Osteocyte (in vitro differentiated cells): ENCODE results near the gene EPN3. TPM values are rescaled to one million over a fixed set of nuclear protein-coding genes. Genes with fewer than 3 reads are reported as not detected.

Source experiments
- DNase-seq: peaks from one replicate; pipeline ENCODE4 v3.0.0; 2021; ENCODE audit warnings: mixed read lengths; ENCODE audit not compliant: unreplicated experiment; ENCODE audit errors: extremely low spot score
- H3K27ac Mint-ChIP-seq: one replicate; pipeline ENCODE4 v1.8.0; 2021; ENCODE audit warnings: mild to moderate bottlenecking, mixed read lengths; ENCODE audit not compliant: unreplicated experiment
- H3K27me3 Mint-ChIP-seq: one replicate; pipeline ENCODE4 v1.8.0; 2021; ENCODE audit warnings: mixed read lengths; ENCODE audit not compliant: unreplicated experiment
- H3K36me3 Mint-ChIP-seq: one replicate; pipeline ENCODE4 v1.8.0; 2021; ENCODE audit warnings: mixed read lengths; ENCODE audit not compliant: unreplicated experiment
- H3K4me1 Mint-ChIP-seq: one replicate; pipeline ENCODE4 v1.8.0; 2021; ENCODE audit warnings: mixed read lengths; ENCODE audit not compliant: unreplicated experiment
- H3K4me3 Mint-ChIP-seq: one replicate; pipeline ENCODE4 v1.8.0; 2021; ENCODE audit warnings: mild to moderate bottlenecking, moderate library complexity, mixed read lengths; ENCODE audit not compliant: unreplicated experiment
- H3K9me3 Mint-ChIP-seq: one replicate; pipeline ENCODE4 v1.8.0; 2021; ENCODE audit warnings: mixed read lengths; ENCODE audit not compliant: unreplicated experiment
- total RNA-seq: library from RNA; stranded (reverse); gene quantifications from 2 replicates; pipeline ENCODE4 v1.2.1, GENCODE V29; 2021
- TF ChIP-seq, protein P1 (sequence below): fragments of 200-600 bp; sonication (generic); IDR thresholded peaks from 2 replicates; pipeline ENCODE4 v1.5.0; 2021; ENCODE audit warnings: antibody characterized with exemption, mild to moderate bottlenecking, moderate library complexity

The EPN3 gene
- total RNA-seq, 1 donor from 2014 or later: not detected

DNA sequence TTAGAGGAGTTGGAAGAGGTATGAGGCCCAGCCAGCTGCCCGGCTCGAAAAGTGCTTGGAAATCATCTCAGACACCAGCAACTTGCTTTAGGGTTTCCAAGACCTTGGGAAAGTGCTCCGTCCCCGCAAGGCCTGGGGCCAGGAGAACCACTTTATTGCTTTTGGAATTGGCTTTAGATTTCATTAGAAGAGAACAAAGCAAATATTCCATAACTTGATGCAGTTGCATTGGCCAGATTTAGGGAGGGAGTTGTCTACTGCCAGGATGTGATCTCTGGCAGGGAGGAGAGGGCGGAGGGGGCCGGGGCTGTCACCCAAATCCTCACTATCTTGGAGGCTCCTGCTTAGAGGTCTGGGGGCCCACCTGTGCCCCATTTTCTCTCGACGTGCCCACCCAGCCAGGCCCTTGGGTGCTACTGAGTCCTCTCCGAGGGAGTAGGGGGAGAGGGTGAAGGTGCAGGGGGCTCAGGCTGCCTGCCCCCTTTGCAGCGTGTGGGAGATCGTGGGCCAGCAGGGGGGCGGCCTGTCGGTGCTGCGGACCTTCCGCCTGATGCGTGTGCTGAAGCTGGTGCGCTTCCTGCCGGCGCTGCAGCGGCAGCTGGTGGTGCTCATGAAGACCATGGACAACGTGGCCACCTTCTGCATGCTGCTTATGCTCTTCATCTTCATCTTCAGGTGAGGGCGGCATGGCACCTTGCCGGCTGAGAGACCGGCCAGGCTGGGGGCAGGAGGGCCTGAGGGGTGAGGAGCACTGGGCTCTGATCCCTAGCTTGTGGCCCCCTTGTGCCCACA lies 58.6 kb downstream of the EPN3 start:
- Mint-ChIP-seq H3K36me3 (no peaks in the 10 kb centered on the region), H3K4me1 (peaks cover 6% of the 10 kb centered on the region), H3K4me3 (no peak overlapping the region), H3K27ac (no peak overlapping the region), H3K27me3 (peaks cover 10% of the 10 kb centered on the region), H3K9me3 (no peaks in the 10 kb centered on the region)
- no peak for DNase-seq
- TF ChIP-seq, protein P1, sequence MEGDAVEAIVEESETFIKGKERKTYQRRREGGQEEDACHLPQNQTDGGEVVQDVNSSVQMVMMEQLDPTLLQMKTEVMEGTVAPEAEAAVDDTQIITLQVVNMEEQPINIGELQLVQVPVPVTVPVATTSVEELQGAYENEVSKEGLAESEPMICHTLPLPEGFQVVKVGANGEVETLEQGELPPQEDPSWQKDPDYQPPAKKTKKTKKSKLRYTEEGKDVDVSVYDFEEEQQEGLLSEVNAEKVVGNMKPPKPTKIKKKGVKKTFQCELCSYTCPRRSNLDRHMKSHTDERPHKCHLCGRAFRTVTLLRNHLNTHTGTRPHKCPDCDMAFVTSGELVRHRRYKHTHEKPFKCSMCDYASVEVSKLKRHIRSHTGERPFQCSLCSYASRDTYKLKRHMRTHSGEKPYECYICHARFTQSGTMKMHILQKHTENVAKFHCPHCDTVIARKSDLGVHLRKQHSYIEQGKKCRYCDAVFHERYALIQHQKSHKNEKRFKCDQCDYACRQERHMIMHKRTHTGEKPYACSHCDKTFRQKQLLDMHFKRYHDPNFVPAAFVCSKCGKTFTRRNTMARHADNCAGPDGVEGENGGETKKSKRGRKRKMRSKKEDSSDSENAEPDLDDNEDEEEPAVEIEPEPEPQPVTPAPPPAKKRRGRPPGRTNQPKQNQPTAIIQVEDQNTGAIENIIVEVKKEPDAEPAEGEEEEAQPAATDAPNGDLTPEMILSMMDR: no peak

DNA sequence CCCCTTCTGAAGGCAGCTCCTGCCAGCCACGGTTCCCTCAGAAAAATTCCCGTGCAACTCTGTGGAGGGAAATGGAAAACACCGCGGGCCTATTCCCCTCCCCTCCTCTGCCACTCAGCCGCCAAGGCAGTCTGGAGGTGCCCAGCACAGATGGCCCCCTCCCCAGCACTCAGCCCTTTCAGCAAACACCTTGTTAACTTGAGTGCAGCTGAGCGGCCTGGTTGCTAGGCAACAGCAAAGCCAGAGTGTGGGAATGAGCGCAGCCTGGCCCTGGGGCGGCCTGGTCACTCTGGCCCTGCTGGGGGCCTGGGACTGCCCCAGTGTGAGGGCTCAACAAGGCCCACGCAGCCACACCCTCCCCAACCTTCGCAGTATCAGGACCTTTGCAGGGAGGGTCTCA lies 60.8 kb downstream of the EPN3 start:
- peaks cover 3% of the 10 kb centered on the region for H3K27me3 Mint-ChIP-seq
- TF ChIP-seq, protein P1: no peak
- H3K27ac Mint-ChIP-seq: no peak overlapping the region
- no peak overlapping the region for H3K4me3 Mint-ChIP-seq
- no peak for DNase-seq
- peaks cover 6% of the 10 kb centered on the region for H3K4me1 Mint-ChIP-seq
- H3K36me3 Mint-ChIP-seq: no peaks in the 10 kb centered on the region
- H3K9me3 Mint-ChIP-seq: no peaks in the 10 kb centered on the region

Other genes starting within 250 kb of the EPN3 start
- 31.6 and 32.0 TPM in 2 replicates for gene XYLT2, start 186.6 kb upstream of the EPN3 start, total RNA-seq
- gene MRPL27, start 159.6 kb upstream of the EPN3 start, total RNA-seq: 54.5 and 59.0 TPM in 2 replicates
- gene EME1, start 159.5 kb upstream of the EPN3 start, total RNA-seq: 2.8 and 3.6 TPM in 2 replicates
- gene LRRC59, start 135.2 kb upstream of the EPN3 start, total RNA-seq: 87.0 and 87.2 TPM in 2 replicates
- 25.4 and 28.1 TPM in 2 replicates for gene ACSF2, start 106.5 kb upstream of the EPN3 start, total RNA-seq
- not detected in 2 replicates for gene CHAD, start 63.9 kb upstream of the EPN3 start, total RNA-seq
- gene RSAD1, start 53.9 kb upstream of the EPN3 start, total RNA-seq: 36.7 and 37.5 TPM in 2 replicates
- gene MYCBPAP, start 24.3 kb upstream of the EPN3 start, total RNA-seq: 0.46 and 0.81 TPM in 2 replicates
- gene SPATA20, start 14.4 kb downstream of the EPN3 start, total RNA-seq: 55.0 and 58.1 TPM in 2 replicates
- 0.10 and 0.11 TPM in 2 replicates for gene CACNA1G, start 28.0 kb downstream of the EPN3 start, total RNA-seq
- gene ABCC3, start 102.1 kb downstream of the EPN3 start, total RNA-seq: 0.37 and 0.73 TPM in 2 replicates
- 38.4 and 41.1 TPM in 2 replicates for gene ANKRD40, start 175.2 kb downstream of the EPN3 start, total RNA-seq
- 86.1 and 105 TPM in 2 replicates for gene LUC7L3, start 186.9 kb downstream of the EPN3 start, total RNA-seq
- gene ANKRD40CL, start 234.8 kb downstream of the EPN3 start, total RNA-seq: not detected in 2 replicates